NB4 (cell line): ENCODE data around the gene TRAK1.

ENCODE experiments used
- DNase-seq: peaks from one replicate; pipeline ENCODE4 v3.0.0; 2010; ENCODE audit warnings: low read depth
- H3K4me3 ChIP-seq: one replicate; pipeline ENCODE4 v1.5.1; 2011; ENCODE audit warnings: mild to moderate bottlenecking, low read depth, low read length, moderate library complexity
- CTCF ChIP-seq: IDR thresholded peaks from one replicate; pipeline ENCODE4 v1.5.1; 2012; ENCODE audit warnings: low read depth, low read length
- MAX ChIP-seq: IDR thresholded peaks from 2 replicates; pipeline ENCODE4 v1.6.1; 2011; ENCODE audit warnings: low read depth, low read length
- MYC ChIP-seq: IDR thresholded peaks from 2 replicates; pipeline ENCODE4 v1.6.1; 2011; ENCODE audit warnings: low read depth, low read length
- POLR2A ChIP-seq: IDR thresholded peaks from 2 replicates; pipeline ENCODE4 v1.6.1; 2011; ENCODE audit warnings: mild to moderate bottlenecking; ENCODE audit not compliant: insufficient read length; ENCODE audit errors: extremely low read depth

The TRAK1 gene

GRCh38 chr3:42229942-42230688 is 139.0 kb downstream of the TRAK1 start:
- TF ChIP-seq CTCF, result peak; percentile 27
- TF ChIP-seq MAX, result no peak
- DNase-seq, result peak; percentile 44
- H3K4me3 ChIP-seq, result no peak overlapping the region

GRCh38 chr3:42230860-42231259 is 139.7 kb downstream of the TRAK1 start:
- DNase-seq, result no peak
- no peak overlapping the region for H3K4me3 ChIP-seq
- TF ChIP-seq CTCF, result no peak
- TF ChIP-seq POLR2A, result no peak
- no peak for TF ChIP-seq MAX
- no peak for TF ChIP-seq MYC

GRCh38 chr3:42235532-42235931 is 144.4 kb downstream of the TRAK1 start:
- TF ChIP-seq POLR2A (no peak), CTCF (no peak), MAX (no peak), MYC (no peak)
- no peak for DNase-seq
- no peak overlapping the region for H3K4me3 ChIP-seq

- H3K4me3 ChIP-seq, result no peak overlapping the region
- TF ChIP-seq MAX (no peak), MYC (no peak), POLR2A (no peak), CTCF (no peak)
- no peak for DNase-seq
Observed at GRCh38 chr3:42236611-42237010, 145.5 kb downstream of the TRAK1 start.

- TF ChIP-seq MYC, result no peak
- TF ChIP-seq POLR2A, result no peak
- no peak for TF ChIP-seq MAX
- TF ChIP-seq CTCF, result no peak
- DNase-seq, result no peak
- no peak overlapping the region for H3K4me3 ChIP-seq
Observed at GRCh38 chr3:42246091-42246490, 154.9 kb downstream of the TRAK1 start.
